ENCODE data around the gene NFATC1.

Gene NFATC1

DNA sequence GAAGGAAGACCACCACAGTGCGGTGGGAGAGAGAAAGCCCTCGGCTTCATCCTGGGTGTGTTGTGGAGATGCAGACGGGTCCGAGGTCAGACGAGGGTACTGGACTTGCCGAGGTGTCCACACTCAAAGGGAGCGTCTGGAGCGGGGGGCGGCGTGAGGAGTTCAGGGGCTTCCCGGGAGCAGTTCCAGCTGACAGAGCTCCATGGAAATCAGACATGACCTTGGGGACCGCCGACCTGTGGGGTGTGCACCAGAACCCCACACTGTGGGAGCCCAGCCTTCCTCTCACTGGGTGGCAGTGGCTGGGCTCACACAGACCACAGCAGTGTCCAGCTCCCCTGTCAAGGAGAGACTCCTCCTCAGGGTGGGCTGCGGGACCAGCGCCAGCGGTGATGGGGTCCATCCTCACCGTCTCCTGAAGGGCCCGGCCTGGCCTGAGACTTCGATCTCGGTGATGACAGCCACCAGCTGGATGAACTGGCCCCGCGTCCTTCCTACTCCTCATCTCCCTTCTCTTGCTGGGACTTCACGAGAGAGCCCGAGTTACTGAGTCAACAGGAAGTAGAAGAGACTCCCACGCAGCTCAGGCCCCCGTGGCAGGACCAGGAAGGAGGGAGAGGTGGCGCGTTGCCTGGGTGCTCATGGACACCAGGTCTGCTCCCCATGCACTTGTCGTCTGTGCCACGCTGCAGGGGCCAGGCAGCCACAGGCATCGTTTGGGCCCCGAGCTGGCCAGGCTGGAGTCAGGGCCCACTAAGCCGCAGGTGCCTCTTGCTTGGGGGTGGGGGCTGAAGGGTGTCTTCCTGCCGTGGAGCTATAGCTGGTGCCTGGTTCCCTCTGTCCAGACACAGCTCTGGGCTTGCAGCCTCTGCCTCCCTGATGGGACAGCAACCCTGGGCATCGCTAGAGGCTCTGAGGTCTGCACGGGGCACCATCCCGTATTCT lies 182.0 kb downstream of the NFATC1 start:
- DNase-seq, result no peak

DNA sequence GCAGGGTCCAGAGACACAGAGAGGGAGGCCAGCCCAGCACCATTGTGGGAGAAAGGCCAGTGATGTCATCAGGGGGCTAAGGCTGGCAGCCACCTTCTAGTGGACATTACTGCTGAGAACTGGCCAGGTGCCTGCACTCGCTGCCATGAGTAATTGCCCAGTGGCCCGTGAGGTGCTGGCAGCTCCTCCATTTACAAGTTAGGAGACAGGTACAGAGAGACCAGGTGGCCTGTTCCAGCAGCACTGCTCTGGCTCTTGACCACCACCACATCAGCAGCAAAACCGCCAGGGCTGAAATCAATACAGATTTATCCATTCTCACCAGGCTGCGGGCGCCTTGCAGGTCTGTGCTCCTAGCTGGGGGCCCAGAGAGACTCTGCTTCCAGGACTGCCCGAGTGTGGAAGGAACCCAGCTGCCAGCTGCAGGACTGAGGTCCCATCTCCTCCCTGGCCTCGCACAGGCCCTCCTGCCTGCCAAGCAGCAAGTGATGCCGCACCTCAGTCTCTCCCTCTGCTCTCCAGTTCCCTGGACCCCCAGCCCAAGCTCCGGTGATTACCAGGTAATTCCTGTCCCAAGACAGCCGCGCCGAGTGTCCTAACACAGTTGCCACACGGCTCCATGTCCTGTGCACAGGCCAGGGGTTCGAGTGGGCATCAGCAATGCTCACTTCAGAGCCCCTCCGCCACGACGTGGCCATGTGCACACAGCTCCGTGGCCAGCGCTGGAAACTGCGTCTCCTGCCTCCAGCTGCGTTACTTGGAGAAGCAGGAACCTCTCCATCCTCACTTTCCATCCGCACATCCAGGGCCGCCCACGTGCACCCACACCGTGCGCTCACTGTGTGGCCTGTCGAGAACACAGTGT lies 182.9 kb downstream of the NFATC1 start:
- no peak for DNase-seq

Measured in eye (tissue), 1 donor.